Activated CD8-positive, alpha-beta memory T cell treated with anti-CD3 and anti-CD28 coated beads, Interleukin-2, amount 50 U/mL, for 48 hours (primary cell): ENCODE data around the gene VEGFA.

Experiments used
- DNase-seq: peaks from one replicate; pipeline ENCODE4 v3.0.0-alpha.2; 2020

The VEGFA gene

GRCh38 chr6:43760210-43761168 lies 9.5 kb upstream of the VEGFA start:
- no peak for DNase-seq

GRCh38 chr6:43761666-43762409 lies 8.2 kb upstream of the VEGFA start:
- DNase-seq = no peak

- DNase-seq = no peak
Measured at GRCh38 chr6:43762410-43762768, 7.6 kb upstream of the VEGFA start.

DNA sequence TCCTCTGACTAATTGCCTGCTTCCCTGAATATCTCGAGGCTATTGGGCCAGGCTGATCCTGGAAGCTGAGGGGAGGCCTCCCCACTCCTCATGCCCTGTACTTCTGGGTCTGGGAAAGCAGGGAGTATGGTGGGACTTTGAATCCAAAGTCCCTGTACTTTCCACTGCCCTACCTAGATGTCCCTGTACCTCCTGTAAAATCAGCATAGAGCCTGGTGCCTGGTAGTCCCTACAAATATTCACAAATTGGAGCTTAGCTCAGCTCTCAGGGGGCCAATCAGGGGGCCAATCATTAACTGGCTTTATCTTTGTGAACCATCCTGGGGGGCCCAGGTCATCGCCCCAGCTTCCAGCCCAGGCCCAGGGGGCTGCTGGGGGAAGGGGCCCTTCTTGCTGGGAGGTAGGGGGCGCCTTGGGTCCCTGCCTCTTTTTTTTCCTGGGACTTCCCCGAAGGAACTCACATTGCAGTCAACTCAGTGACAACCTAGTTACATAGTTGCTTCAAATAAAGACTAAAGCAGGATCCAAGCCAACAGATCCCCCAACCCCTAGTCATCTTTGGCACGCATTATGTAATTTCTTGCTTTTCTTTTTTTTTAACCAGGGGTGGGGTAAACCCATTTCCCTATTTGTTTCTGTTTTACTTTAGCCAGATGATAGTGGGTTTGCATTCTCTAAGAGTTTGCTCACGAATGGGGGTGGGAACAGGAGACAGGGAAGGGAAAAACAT lies 6.9 kb upstream of the VEGFA start:
- DNase-seq = no peak

DNA sequence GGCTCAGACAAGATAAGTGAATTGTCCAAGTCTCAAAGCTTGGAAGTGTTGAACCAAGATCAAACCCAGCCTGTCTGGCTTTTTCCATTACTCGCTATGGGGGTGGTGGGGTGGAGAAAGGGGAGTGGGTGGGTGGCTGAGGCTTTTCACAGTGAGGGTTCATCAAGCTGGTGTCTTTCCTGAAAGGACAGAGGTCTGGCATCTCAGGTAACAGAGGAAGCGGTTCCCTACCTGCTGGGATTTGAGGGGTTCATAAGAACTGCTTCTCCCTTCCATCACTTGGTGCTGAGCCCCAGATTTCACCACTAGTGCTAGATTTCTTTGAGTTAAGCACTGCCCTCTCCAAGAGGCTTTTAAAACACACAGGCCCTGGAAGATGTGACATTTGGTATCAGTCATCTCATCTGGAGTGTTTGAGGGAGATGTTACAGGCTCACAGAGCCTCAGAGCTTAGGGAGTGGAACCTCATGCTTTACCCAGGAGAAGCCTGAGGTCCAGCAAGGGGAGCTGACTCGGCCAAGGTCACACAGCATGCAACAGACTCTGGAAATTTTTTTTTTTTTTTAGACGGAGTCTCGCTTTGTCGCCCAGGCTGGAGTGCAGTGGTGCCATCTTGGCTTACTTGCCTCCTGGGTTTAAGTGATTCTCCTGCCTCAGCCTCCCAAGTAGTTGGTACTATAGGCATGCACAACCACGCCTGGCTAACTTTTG lies 6.0 kb upstream of the VEGFA start:
- DNase-seq = no peak

- no peak for DNase-seq
Measured at GRCh38 chr6:43764772-43765171, 5.2 kb upstream of the VEGFA start.

DNA sequence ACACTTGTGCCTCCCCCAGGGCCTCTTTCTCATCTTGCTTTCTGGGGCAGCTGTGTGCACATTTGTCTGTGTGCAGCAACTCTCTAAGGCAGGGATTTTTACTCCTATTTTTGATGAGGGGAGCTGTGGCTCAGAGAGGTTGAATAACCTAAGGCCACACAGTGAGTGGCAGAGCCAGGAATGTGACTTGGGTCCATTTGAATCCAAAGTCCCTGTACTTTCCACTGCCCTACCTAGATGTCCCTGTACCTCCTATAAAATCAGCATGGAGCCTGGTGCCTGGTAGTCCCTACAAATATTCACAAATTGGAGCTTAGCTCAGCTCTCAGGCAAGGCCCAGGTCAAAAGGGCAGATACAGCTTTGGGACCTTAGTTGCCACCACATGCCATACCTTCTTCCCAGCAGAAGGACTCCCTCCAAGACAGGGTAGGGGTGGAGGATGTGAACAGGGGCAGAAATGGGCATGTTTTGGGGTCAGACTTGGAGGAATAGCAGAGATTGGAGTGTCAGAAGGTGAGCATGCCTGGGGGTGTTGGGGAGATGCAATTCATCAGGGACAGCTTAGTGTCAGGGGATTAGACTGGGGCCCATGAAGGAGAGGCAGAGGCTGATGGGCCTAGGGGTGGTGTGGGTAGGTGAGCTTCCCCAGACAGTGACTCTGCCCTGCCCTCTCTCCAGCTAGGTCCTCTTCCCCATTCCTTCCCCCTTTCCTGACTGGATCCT lies 4.1 kb upstream of the VEGFA start:
- no peak for DNase-seq

DNA sequence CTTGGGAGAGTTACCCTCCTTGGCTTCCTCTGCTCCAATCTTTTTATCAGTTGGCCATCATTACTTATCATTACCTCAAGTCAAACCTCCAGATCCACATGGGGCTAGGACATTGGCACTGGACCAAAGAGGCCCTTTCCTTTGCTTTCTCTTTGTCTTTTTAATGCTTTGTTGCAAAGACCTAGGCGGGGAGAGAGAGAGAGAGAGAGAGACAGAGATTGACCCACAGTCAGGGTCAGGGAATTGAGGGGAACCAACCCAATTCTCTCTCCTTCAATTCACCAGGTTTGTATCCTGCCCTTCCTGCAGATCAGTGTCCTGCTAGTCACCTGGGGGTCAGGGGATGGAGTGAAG lies 3.5 kb upstream of the VEGFA start:
- DNase-seq = no peak

DNA sequence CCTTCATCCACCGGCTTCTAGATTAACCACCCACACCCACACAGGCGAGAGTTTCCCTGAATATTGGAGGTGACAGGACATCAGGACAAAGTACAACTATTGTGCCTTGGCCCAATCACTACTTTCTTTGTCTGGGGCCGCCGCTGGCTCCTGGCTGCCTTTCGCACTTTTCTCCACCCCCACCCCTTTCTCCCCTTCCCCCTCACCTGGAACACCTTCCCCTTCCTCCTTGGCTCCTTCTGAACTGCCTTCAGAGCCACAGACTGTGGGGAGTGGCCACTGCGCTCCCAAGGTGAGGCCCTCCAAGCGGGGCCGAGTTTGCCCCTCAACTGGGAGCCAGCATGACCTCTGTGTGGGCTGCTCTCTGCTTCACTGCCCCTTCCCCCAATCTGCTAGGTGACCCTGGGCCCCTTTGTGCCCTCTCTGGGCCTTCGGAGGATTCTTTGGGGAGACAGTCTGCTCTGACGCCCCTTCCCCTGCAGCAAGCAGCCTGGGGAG lies 3.0 kb upstream of the VEGFA start:
- DNase-seq = no peak

GRCh38 chr6:43767553-43768505 lies 2.2 kb upstream of the VEGFA start:
- DNase-seq = no peak

GRCh38 chr6:43768506-43768860 lies 1.5 kb upstream of the VEGFA start:
- DNase-seq = no peak

- DNase-seq = no peak
Measured at GRCh38 chr6:43768983-43769525, 957 bp upstream of the VEGFA start.

GRCh38 chr6:43770372-43771209 lies 580 bp downstream of the VEGFA start:
- DNase-seq = peak; percentile 69

GRCh38 chr6:43771210-43771857 lies 1.3 kb downstream of the VEGFA start:
- peak; percentile 85 for DNase-seq

DNA sequence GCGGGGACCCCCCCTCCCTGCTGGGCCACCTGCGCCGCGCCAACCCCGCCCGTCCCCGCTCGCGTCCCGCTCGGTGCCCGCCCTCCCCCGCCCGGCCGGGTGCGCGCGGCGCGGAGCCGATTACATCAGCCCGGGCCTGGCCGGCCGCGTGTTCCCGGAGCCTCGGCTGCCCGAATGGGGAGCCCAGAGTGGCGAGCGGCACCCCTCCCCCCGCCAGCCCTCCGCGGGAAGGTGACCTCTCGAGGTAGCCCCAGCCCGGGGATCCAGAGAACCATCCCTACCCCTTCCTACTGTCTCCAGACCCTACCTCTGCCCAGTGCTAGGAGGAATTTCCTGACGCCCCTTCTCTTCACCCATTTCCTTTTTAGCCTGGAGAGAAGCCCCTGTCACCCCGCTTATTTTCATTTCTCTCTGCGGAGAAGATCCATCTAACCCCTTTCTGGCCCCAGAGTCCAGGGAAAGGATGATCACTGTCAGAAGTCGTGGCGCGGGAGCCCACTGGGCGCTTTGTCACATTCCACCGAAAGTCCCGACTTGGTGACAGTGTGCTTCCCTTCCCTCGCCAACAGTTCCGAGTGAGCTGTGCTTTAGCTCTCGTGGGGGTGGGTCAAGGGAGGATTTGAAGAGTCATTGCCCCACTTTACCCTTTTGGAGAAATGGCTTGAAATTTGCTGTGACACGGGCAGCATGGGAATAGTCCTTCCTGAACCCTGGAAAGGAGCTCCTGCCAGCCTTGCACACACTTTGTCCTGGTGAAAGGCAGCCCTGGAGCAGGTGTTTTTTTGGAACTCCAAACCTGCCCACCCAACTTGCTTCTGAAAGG lies 2.1 kb downstream of the VEGFA start:
- DNase-seq = peak; percentile 88

DNA sequence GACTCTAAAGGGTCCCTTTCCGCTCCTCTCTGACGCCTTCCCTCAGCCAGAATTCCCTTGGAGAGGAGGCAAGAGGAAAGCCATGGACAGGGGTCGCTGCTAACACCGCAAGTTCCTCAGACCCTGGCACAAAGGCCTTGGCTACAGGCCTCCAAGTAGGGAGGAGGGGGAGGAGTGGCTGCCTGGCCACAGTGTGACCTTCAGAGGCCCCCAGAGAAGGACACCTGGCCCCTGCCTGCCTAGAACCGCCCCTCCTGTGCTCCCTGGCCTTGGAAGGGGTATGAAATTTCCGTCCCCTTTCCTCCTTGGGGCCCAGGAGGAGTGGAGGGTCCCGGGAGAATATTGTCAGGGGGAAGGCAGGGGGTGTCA lies 2.7 kb downstream of the VEGFA start:
- no peak for DNase-seq

GRCh38 chr6:43773050-43773979 lies 3.3 kb downstream of the VEGFA start:
- DNase-seq = peak; percentile 81
